SK-MEL-5 (cell line): ENCODE data around the gene TTPAL. TPM values are rescaled to one million over a fixed set of nuclear protein-coding genes. Genes with fewer than 3 reads are reported as not detected.
"Not testable (repeated sequence)": the region's sequence is repeated elsewhere in the genome, so short reads cannot be mapped to it uniquely, and the experiment has no call there.

Source experiments
- DNase-seq: peaks from one replicate; pipeline ENCODE4 v3.0.0-alpha.2; 2016; ENCODE audit warnings: low read depth, low spot score
- in situ Hi-C: cut with HindIII; loops from 2 replicates; pipeline ENCODE4 v1.10.0; 2016; ENCODE audit warnings: low sequenced_read_pairs, high pct_unique_total_duplicates, low pct_unique_long_range_greater_than_20kb
- total RNA-seq: library from RNA; depleted of rRNA; stranded (reverse); fragments of >200 nt; shearing (Covaris generic); gene quantifications from 2 replicates; pipeline ENCODE4 v1.2.3, GENCODE V29; 2014

TTPAL gene
- total RNA-seq, 1 experiment from 2014 or later: 5.7 TPM

- peak; percentile 72 for DNase-seq
- in situ Hi-C loops: loop anchor here (10.0 kb wide), 1 partner anchor 66 kb away; no protein-coding TSS in a partner anchor
Measured at GRCh38 chr20:44460795-44461141, 14.9 kb upstream of the TTPAL start.

- in situ Hi-C loops: loop anchor here (10.0 kb wide), 1 partner anchor 66 kb away; no protein-coding TSS in a partner anchor
- DNase-seq: no peak
Measured at GRCh38 chr20:44461142-44461802, 14.4 kb upstream of the TTPAL start.

- DNase-seq: no peak
- in situ Hi-C loops: loop anchor here (10.0 kb wide), 1 partner anchor 67 kb away; no protein-coding TSS in a partner anchor
Measured at GRCh38 chr20:44461803-44462174, 13.9 kb upstream of the TTPAL start.

GRCh38 chr20:44463466-44463865, 12.2 kb upstream of the TTPAL start:
- in situ Hi-C loops: loop anchor here (10.0 kb wide), 1 partner anchor 69 kb away; no protein-coding TSS in a partner anchor

GRCh38 chr20:44464514-44464913, 11.2 kb upstream of the TTPAL start:
- in situ Hi-C loops: loop anchor here (10.0 kb wide), 1 partner anchor 70 kb away; no protein-coding TSS in a partner anchor
- DNase-seq: no peak

More at GRCh38 chr20:44463466-44463865, 12.2 kb upstream of the TTPAL start:
- DNase-seq: peak; percentile 70

GRCh38 chr20:44465001-44465560, 10.6 kb upstream of the TTPAL start:
- no peak for DNase-seq
- in situ Hi-C loops: loop anchor here (10.0 kb wide), 1 partner anchor 70 kb away; no protein-coding TSS in a partner anchor

GRCh38 chr20:44467289-44467883, 8.3 kb upstream of the TTPAL start:
- no peak for DNase-seq
- in situ Hi-C loops: loop anchor here (10.0 kb wide), 1 partner anchor 73 kb away; no protein-coding TSS in a partner anchor

- DNase-seq: no peak
- in situ Hi-C loops: loop anchor here (10.0 kb wide), 1 partner anchor 73 kb away; no protein-coding TSS in a partner anchor
Measured at GRCh38 chr20:44468044-44468782, 7.5 kb upstream of the TTPAL start.

- DNase-seq: no peak
- in situ Hi-C loops: no loop called here
Measured at GRCh38 chr20:44470327-44470726, 5.3 kb upstream of the TTPAL start.

GRCh38 chr20:44471481-44471882, 4.2 kb upstream of the TTPAL start:
- DNase-seq: peak; percentile 68
- in situ Hi-C loops: no loop called here

GRCh38 chr20:44472283-44472682, 3.4 kb upstream of the TTPAL start:
- DNase-seq, in situ Hi-C loops: not testable (repeated sequence)

GRCh38 chr20:44475372-44475693, 341 bp upstream of the TTPAL start:
- in situ Hi-C loops: no loop called here
- DNase-seq: no peak

GRCh38 chr20:44477151-44477550, 1.5 kb downstream of the TTPAL start:
- in situ Hi-C loops: no loop called here
- DNase-seq: no peak

- DNase-seq: no peak
- in situ Hi-C loops: no loop called here
Measured at GRCh38 chr20:44478206-44478605, 2.5 kb downstream of the TTPAL start.

GRCh38 chr20:44479643-44480042, 4.0 kb downstream of the TTPAL start:
- in situ Hi-C loops: no loop called here
- no peak for DNase-seq

- in situ Hi-C loops: no loop called here
- no peak for DNase-seq
Measured at GRCh38 chr20:44480097-44480496, 4.4 kb downstream of the TTPAL start.

GRCh38 chr20:44481719-44482416, 6.2 kb downstream of the TTPAL start:
- no peak for DNase-seq
- in situ Hi-C loops: no loop called here

GRCh38 chr20:44483112-44483511, 7.4 kb downstream of the TTPAL start:
- in situ Hi-C loops: no loop called here
- no peak for DNase-seq
